Duodenal mucosa (tissue), 2 donors: ENCODE measurements around the gene KRT83.

Experiments
- H3K27ac ChIP-seq: one replicate; pipeline ENCODE4 v1.7.0; 2013; ENCODE audit warnings: low read depth, low read length
- H3K27me3 ChIP-seq, 2 donors: one replicate each; pipeline ENCODE4 v1.7.0; 2013; ENCODE audit warnings: low read length in 2 of 2, control low read depth in 1 of 2; ENCODE audit not compliant: insufficient read depth in 2 of 2, control insufficient read depth in 1 of 2
- H3K36me3 ChIP-seq, 2 donors: one replicate each; pipeline ENCODE4 v1.7.0; 2013; ENCODE audit warnings: low read length in 2 of 2, control low read depth in 1 of 2; ENCODE audit not compliant: insufficient read depth in 2 of 2, control insufficient read depth in 1 of 2
- H3K4me1 ChIP-seq, 2 donors: one replicate each; pipeline ENCODE4 v1.7.0; 2013; ENCODE audit warnings: low read length in 2 of 2, control low read depth in 1 of 2; ENCODE audit not compliant: insufficient read depth in 2 of 2, control insufficient read depth in 1 of 2
- H3K4me3 ChIP-seq, 2 donors: one replicate each; pipeline ENCODE4 v1.7.0; 2013; ENCODE audit warnings: low read length in 2 of 2, low read depth in 1 of 2
- H3K9ac ChIP-seq, 2 donors: one replicate each; pipeline ENCODE4 v1.7.0; 2013; ENCODE audit warnings: low read length in 2 of 2, low read depth in 1 of 2
- H3K9me3 ChIP-seq, 2 donors: one replicate each; pipeline ENCODE4 v1.7.0; 2013; ENCODE audit warnings: low read length in 2 of 2, control low read depth in 1 of 2; ENCODE audit not compliant: control insufficient read depth in 1 of 2

KRT83 gene

GRCh38 chr12:52320784-52321400 is at the start of gene KRT83:
Gene KRT83, minus strand, starts transcription at chr12:52321398. Its CDS starts 63 bp downstream, at chr12:52321335.
- no peak within 1 kb of the TSS for H3K9ac ChIP-seq
- no peaks in the 10 kb centered on the region for H3K4me1 ChIP-seq
- H3K4me3 ChIP-seq = no peak within 1 kb of the TSS
- peaks cover 10 to 15% of the 10 kb centered on the region in 2 donors for H3K27me3 ChIP-seq
- no peak within 1 kb of the TSS for H3K27ac ChIP-seq
- H3K9me3 ChIP-seq = no peaks in the 10 kb centered on the region
- H3K36me3 ChIP-seq = no peaks in the 10 kb centered on the region

- no peak overlapping the region for H3K4me3 ChIP-seq
- H3K9me3 ChIP-seq = no peaks in the 10 kb centered on the region
- H3K4me1 ChIP-seq = peaks cover 0 to 6% of the 10 kb centered on the region in 2 donors
- H3K27me3 ChIP-seq = peaks cover 0 to 4% of the 10 kb centered on the region in 2 donors
- no peaks in the 10 kb centered on the region for H3K36me3 ChIP-seq
- no peak overlapping the region for H3K9ac ChIP-seq
- H3K27ac ChIP-seq = no peak overlapping the region
These were observed 48.6 kb upstream of the KRT83 start for GRCh38 chr12:52369809-52370208.

- H3K9ac ChIP-seq = no peak overlapping the region
These were observed 48.0 kb upstream of the KRT83 start for GRCh38 chr12:52369211-52369610.

DNA sequence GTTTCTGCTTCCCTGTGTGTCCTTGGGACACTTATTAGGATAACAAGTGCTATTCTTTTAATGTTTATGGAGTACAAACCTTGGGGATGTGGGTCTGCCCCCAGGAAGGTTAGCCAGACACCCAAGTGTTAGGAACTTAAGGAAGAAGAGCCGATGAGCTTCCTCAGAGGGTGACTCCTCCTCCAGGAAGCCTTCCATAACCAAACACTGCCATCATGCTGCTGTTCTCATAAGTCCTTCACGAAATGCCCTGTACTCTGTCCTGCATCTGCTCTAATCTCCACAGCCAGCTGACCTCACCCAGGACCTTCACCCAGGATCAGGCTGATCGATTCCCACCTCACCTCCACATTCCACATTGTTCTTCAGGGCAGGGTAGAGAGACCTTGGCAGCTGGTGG is 47.3 kb upstream of the KRT83 start:
- Histone ChIP-seq H3K27me3 (peaks cover 0 to 4% of the 10 kb centered on the region in 2 donors), H3K36me3 (no peaks in the 10 kb centered on the region), H3K9ac (no peak overlapping the region), H3K4me1 (peaks cover 0 to 6% of the 10 kb centered on the region in 2 donors), H3K9me3 (no peaks in the 10 kb centered on the region), H3K4me3 (no peak overlapping the region), H3K27ac (no peak overlapping the region)

More at GRCh38 chr12:52369211-52369610, 48.0 kb upstream of the KRT83 start:
- peaks cover 0 to 6% of the 10 kb centered on the region in 2 donors for H3K4me1 ChIP-seq
- H3K27me3 ChIP-seq = peaks cover 0 to 4% of the 10 kb centered on the region in 2 donors
- H3K36me3 ChIP-seq = no peaks in the 10 kb centered on the region
- H3K4me3 ChIP-seq = no peak overlapping the region
- H3K9me3 ChIP-seq = no peaks in the 10 kb centered on the region
- H3K27ac ChIP-seq = no peak overlapping the region

GRCh38 chr12:52367876-52368275 is 46.7 kb upstream of the KRT83 start:
- Histone ChIP-seq H3K4me3 (no peak overlapping the region), H3K4me1 (peaks cover 0 to 6% of the 10 kb centered on the region in 2 donors), H3K27ac (no peak overlapping the region), H3K9me3 (no peaks in the 10 kb centered on the region), H3K9ac (no peak overlapping the region), H3K36me3 (no peaks in the 10 kb centered on the region), H3K27me3 (peaks cover 0 to 4% of the 10 kb centered on the region in 2 donors)

- Histone ChIP-seq H3K36me3 (no peaks in the 10 kb centered on the region), H3K4me3 (no peak within 1 kb of the TSS), H3K9ac (no peak within 1 kb of the TSS), H3K4me1 (peaks cover 0 to 6% of the 10 kb centered on the region in 2 donors), H3K9me3 (no peaks in the 10 kb centered on the region), H3K27ac (no peak within 1 kb of the TSS), H3K27me3 (peaks cover 0 to 4% of the 10 kb centered on the region in 2 donors)
These were observed 45.7 kb upstream of the KRT83 start, which contains the start of gene KRT85 for GRCh38 chr12:52366738-52367485. Gene KRT85, minus strand, starts transcription at chr12:52367481. Its CDS starts 76 bp downstream, at chr12:52367405.

DNA sequence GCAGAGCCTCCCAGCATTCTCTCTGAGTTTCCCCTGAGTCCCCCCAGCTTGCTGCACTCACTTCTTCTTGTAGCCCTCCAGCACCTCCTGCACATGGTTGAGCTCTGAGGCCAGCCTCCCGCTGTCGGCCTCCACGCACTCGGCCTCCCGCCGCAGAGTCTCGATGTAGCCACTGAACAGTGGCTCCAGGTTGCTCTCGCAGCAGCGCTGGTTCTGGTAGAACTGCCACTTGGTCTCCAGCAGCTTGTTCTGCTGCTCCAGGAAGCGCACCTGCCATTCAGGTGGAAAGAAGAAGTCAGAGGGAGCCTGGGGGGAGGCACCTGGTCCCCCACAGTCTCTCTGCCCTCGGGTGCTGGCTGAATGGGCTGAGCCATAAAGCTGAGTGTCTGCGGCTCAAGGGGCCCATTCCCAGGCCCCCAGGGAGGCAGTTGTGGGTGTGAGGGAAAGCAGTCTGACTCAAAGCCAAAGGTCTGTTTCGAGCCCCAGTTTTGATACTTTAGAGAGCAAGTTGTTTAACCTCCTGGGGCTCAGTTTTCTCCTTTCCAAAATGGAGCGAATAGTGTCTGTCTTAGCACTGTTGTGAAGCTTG is 43.8 kb upstream of the KRT83 start:
- H3K27ac ChIP-seq = no peak overlapping the region
- no peaks in the 10 kb centered on the region for H3K36me3 ChIP-seq
- no peaks in the 10 kb centered on the region for H3K4me1 ChIP-seq
- H3K4me3 ChIP-seq = no peak overlapping the region
- no peak overlapping the region for H3K9ac ChIP-seq
- peaks cover 0 to 4% of the 10 kb centered on the region in 2 donors for H3K27me3 ChIP-seq
- H3K9me3 ChIP-seq = no peaks in the 10 kb centered on the region

DNA sequence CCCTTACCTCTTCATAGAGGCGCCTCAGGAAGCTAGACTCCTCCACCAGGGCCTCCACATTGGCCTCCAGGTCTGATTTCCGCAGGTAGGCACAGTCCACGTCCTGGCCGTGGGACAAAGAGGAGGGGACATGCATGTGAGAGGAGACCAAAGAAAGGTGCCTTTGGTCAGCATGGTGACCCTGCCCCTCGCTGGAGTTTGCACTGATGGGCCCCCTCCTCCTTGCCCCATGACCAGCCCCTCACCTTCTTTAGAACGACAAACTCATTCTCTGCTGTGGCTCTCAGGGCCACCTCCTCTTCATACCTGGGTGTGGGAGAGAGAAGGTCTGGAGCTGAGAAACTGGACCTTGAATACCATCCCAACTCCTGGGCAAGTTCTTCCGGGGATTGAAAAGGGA is 42.9 kb upstream of the KRT83 start:
- no peak overlapping the region for H3K27ac ChIP-seq
- no peaks in the 10 kb centered on the region for H3K4me1 ChIP-seq
- no peaks in the 10 kb centered on the region for H3K36me3 ChIP-seq
- H3K9me3 ChIP-seq = no peaks in the 10 kb centered on the region
- peaks cover 0 to 4% of the 10 kb centered on the region in 2 donors for H3K27me3 ChIP-seq
- no peak overlapping the region for H3K9ac ChIP-seq
- H3K4me3 ChIP-seq = no peak overlapping the region

DNA sequence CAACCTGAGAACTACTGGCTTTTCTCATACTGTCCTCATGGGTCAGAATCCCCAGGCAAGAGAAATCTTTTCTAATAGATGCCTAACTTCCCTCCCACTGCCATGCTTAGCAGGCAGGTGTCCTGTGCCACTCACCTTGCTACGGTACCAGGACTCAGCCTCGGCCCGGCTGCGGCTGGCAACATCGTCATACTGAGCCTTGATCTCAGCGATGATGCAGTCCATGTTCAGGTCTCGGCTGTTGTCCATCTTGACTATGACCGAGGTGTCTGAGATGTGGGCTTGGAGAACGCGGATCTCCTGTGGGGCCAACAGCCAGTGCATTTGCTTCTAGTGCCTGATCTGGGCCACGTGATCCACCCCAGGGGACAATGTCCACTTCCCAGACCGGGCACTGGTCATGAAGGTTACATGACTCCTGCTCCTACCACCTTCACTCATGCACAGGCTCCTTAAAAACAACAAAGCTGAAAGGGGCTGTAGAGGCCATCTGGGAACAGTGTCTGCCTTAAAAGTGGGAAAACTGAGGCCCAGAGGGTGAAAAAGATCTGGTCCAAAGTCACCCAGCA is 42.0 kb upstream of the KRT83 start:
- Histone ChIP-seq H3K27ac (no peak overlapping the region), H3K4me3 (no peak overlapping the region), H3K36me3 (no peaks in the 10 kb centered on the region), H3K4me1 (no peaks in the 10 kb centered on the region), H3K9me3 (no peaks in the 10 kb centered on the region), H3K27me3 (peaks cover 0 to 4% of the 10 kb centered on the region in 2 donors), H3K9ac (no peak overlapping the region)
